ENCODE data around the gene SMAD7.

Gene SMAD7

GRCh38 chr18:48910972-48911545, 39.7 kb downstream of the SMAD7 start:
- TF ChIP-seq REST (IDR thresholded peaks at IDR 0.05; ENCODE audit: insufficient read depth in 1 of 2, low read depth in 2 of 2, low read length in 2 of 2) (no peak), POLR2AphosphoS5 (IDR thresholded peaks at IDR 0.05; ENCODE audit: low read depth, low read length) (no peak), FOXP2 (optimal IDR thresholded peaks at IDR 0.05; ENCODE audit: borderline replicate concordance, extremely low read depth, extremely low read length, insufficient read depth) (no peak), SIN3A (IDR thresholded peaks at IDR 0.05; ENCODE audit: borderline replicate concordance, insufficient read depth, low read length) (no peak), TAF1 (IDR thresholded peaks at IDR 0.05; ENCODE audit: borderline replicate concordance, insufficient read depth, low read length) (no peak)

DNA sequence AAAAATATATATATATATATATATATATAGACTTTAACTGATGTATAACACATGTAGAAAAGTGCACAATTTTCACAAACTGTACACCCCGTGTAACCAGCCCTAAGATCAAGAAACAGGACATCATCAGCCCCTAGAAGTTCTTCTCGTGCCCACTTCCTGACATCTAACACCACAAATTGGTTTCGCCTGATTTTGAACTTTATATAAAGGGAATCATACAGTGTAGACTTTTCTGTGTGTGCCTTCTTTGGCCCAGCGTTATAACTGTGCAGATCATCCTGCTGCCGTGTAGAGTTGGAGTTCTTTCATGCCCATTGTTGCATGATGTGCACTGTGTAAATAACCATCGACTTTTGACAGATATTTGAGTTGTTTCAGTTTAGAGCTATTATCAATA, 41.0 kb downstream of the SMAD7 start:
- TF ChIP-seq FOXP2 (optimal IDR thresholded peaks at IDR 0.05; ENCODE audit: borderline replicate concordance, extremely low read depth, extremely low read length, insufficient read depth), result no peak
- no peak for TF ChIP-seq TAF1 (IDR thresholded peaks at IDR 0.05; ENCODE audit: borderline replicate concordance, insufficient read depth, low read length)
- no peak for TF ChIP-seq REST (IDR thresholded peaks at IDR 0.05; ENCODE audit: insufficient read depth in 1 of 2, low read depth in 2 of 2, low read length in 2 of 2)
- TF ChIP-seq SIN3A (IDR thresholded peaks at IDR 0.05; ENCODE audit: borderline replicate concordance, insufficient read depth, low read length), result no peak
- TF ChIP-seq POLR2AphosphoS5 (IDR thresholded peaks at IDR 0.05; ENCODE audit: low read depth, low read length), result no peak

GRCh38 chr18:48908916-48909315, 41.8 kb downstream of the SMAD7 start:
- TF ChIP-seq SIN3A (IDR thresholded peaks at IDR 0.05; ENCODE audit: borderline replicate concordance, insufficient read depth, low read length), result no peak
- TF ChIP-seq TAF1 (IDR thresholded peaks at IDR 0.05; ENCODE audit: borderline replicate concordance, insufficient read depth, low read length), result no peak
- no peak for TF ChIP-seq POLR2AphosphoS5 (IDR thresholded peaks at IDR 0.05; ENCODE audit: low read depth, low read length)
- no peak for TF ChIP-seq FOXP2 (optimal IDR thresholded peaks at IDR 0.05; ENCODE audit: borderline replicate concordance, extremely low read depth, extremely low read length, insufficient read depth)
- TF ChIP-seq REST (IDR thresholded peaks at IDR 0.05; ENCODE audit: insufficient read depth in 1 of 2, low read depth in 2 of 2, low read length in 2 of 2), result no peak

DNA sequence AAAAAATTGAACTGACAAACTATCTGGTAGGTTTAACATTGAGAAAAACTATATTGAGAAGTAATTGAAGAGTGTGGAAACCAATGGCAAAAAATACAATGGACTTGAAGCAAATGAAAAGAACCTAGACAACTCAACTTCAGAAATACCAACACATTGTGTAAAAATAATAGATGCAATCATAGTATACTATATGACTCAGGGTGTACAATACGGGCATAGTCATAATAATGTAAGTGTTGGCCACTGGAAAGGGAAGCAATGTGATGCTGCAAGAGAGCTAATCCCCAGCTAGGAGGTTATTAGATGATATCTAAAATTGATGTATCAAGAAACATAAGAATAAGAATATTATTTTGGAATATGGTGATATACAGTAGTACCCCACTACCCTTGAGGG, 45.3 kb downstream of the SMAD7 start:
- TF ChIP-seq TAF1 (IDR thresholded peaks at IDR 0.05; ENCODE audit: borderline replicate concordance, insufficient read depth, low read length) (no peak), SIN3A (IDR thresholded peaks at IDR 0.05; ENCODE audit: borderline replicate concordance, insufficient read depth, low read length) (no peak), POLR2AphosphoS5 (IDR thresholded peaks at IDR 0.05; ENCODE audit: low read depth, low read length) (no peak), REST (IDR thresholded peaks at IDR 0.05; ENCODE audit: insufficient read depth in 1 of 2, low read depth in 2 of 2, low read length in 2 of 2) (no peak), FOXP2 (optimal IDR thresholded peaks at IDR 0.05; ENCODE audit: borderline replicate concordance, extremely low read depth, extremely low read length, insufficient read depth) (no peak)
